ENCODE data around the gene MGLL. TPM values are rescaled to one million over a fixed set of nuclear protein-coding genes. Genes with fewer than 3 reads are reported as not detected.

Gene MGLL
- total RNA-seq, 2 donors from 2014 or later = 123 to 200 TPM

GRCh38 chr3:127690823-127691452 is 131.4 kb downstream of the MGLL start:
- Histone ChIP-seq H3K4me1 (no peaks in the 10 kb centered on the region), H3K36me3 (no peaks in the 10 kb centered on the region), H3K27me3 (no peaks in the 10 kb centered on the region), H3K27ac (no peak overlapping the region), H3K9me3 (no peaks in the 10 kb centered on the region), H3K9ac (ENCODE audit: low read depth in 2 of 2, low read length in 2 of 2) (no peak overlapping the region), H3K4me3 (no peak overlapping the region)
- DNase-seq = no peak
- TF ChIP-seq CTCF (IDR thresholded peaks at IDR 0.05) = peak; percentile 20
- intact Hi-C loops (cut with DNase I) = loop anchor here (5.0 kb wide), 1 partner anchor 141 kb away; no protein-coding TSS in a partner anchor

GRCh38 chr3:127690106-127690505 is 132.2 kb downstream of the MGLL start:
- H3K27ac ChIP-seq = no peak overlapping the region
- intact Hi-C loops (cut with DNase I) = loop anchor here (5.0 kb wide), 1 partner anchor 142 kb away; no protein-coding TSS in a partner anchor
- no peak for TF ChIP-seq CTCF (IDR thresholded peaks at IDR 0.05)
- no peaks in the 10 kb centered on the region for H3K36me3 ChIP-seq
- no peaks in the 10 kb centered on the region for H3K27me3 ChIP-seq
- H3K9ac ChIP-seq (ENCODE audit: low read depth in 2 of 2, low read length in 2 of 2) = no peak overlapping the region
- H3K4me3 ChIP-seq = no peak overlapping the region
- no peaks in the 10 kb centered on the region for H3K4me1 ChIP-seq
- no peak for DNase-seq
- H3K9me3 ChIP-seq = no peaks in the 10 kb centered on the region

- intact Hi-C loops (cut with DNase I) = no loop called here
- no peak for DNase-seq
- H3K36me3 ChIP-seq = no peaks in the 10 kb centered on the region
- H3K9ac ChIP-seq (ENCODE audit: low read depth in 2 of 2, low read length in 2 of 2) = no peak overlapping the region
- H3K27ac ChIP-seq = no peak overlapping the region
- no peaks in the 10 kb centered on the region for H3K27me3 ChIP-seq
- H3K9me3 ChIP-seq = no peaks in the 10 kb centered on the region
- no peak for TF ChIP-seq CTCF (IDR thresholded peaks at IDR 0.05)
- no peaks in the 10 kb centered on the region for H3K4me1 ChIP-seq
- no peak overlapping the region for H3K4me3 ChIP-seq
Measured at GRCh38 chr3:127689266-127689860, 133.0 kb downstream of the MGLL start.

GRCh38 chr3:127688416-127689265 is 133.7 kb downstream of the MGLL start:
- TF ChIP-seq CTCF (IDR thresholded peaks at IDR 0.05) = no peak
- H3K27ac ChIP-seq = no peak overlapping the region
- H3K9ac ChIP-seq (ENCODE audit: low read depth in 2 of 2, low read length in 2 of 2) = no peak overlapping the region
- H3K4me3 ChIP-seq = no peak overlapping the region
- no peaks in the 10 kb centered on the region for H3K4me1 ChIP-seq
- no peak for DNase-seq
- H3K36me3 ChIP-seq = no peaks in the 10 kb centered on the region
- intact Hi-C loops (cut with DNase I) = no loop called here
- H3K9me3 ChIP-seq = no peaks in the 10 kb centered on the region
- no peaks in the 10 kb centered on the region for H3K27me3 ChIP-seq

GRCh38 chr3:127688022-127688415 is 134.3 kb downstream of the MGLL start:
- Histone ChIP-seq H3K27me3 (no peaks in the 10 kb centered on the region), H3K36me3 (no peaks in the 10 kb centered on the region), H3K4me3 (no peak overlapping the region), H3K9ac (ENCODE audit: low read depth in 2 of 2, low read length in 2 of 2) (no peak overlapping the region), H3K27ac (no peak overlapping the region), H3K9me3 (no peaks in the 10 kb centered on the region), H3K4me1 (no peaks in the 10 kb centered on the region)
- intact Hi-C loops (cut with DNase I) = no loop called here
- TF ChIP-seq CTCF (IDR thresholded peaks at IDR 0.05) = no peak
- no peak for DNase-seq
